ENCODE results near the gene ASPM.

DNA sequence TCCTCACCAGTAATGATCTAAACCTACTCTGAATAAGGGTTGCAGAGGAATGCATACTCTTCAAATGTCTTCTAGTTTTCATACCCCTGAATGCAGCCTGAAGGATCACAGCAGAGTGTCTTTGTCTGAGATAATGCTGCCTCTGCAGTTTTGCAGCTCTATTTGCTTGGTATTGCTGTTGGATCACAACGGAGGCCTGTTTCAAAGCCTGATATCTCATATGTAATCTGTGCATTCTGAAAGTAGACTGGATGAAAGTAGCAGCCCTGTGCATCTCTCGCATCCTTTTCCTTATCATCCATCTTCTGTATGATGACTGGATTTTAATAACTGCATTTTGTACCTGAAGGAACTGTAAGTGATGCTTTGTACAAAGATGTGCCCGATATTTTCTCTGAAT is 44.5 kb downstream of the ASPM start:
- TF ChIP-seq USF2 (IDR thresholded peaks at IDR 0.05; ENCODE audit: borderline replicate concordance, low read depth, low read length), result no peak
- TF ChIP-seq JUND (IDR thresholded peaks at IDR 0.05), result no peak
- TF ChIP-seq TAF1 (IDR thresholded peaks at IDR 0.05; ENCODE audit: borderline replicate concordance, low read depth, low read length), result no peak
- TF ChIP-seq, protein P1, sequence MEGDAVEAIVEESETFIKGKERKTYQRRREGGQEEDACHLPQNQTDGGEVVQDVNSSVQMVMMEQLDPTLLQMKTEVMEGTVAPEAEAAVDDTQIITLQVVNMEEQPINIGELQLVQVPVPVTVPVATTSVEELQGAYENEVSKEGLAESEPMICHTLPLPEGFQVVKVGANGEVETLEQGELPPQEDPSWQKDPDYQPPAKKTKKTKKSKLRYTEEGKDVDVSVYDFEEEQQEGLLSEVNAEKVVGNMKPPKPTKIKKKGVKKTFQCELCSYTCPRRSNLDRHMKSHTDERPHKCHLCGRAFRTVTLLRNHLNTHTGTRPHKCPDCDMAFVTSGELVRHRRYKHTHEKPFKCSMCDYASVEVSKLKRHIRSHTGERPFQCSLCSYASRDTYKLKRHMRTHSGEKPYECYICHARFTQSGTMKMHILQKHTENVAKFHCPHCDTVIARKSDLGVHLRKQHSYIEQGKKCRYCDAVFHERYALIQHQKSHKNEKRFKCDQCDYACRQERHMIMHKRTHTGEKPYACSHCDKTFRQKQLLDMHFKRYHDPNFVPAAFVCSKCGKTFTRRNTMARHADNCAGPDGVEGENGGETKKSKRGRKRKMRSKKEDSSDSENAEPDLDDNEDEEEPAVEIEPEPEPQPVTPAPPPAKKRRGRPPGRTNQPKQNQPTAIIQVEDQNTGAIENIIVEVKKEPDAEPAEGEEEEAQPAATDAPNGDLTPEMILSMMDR (IDR thresholded peaks at IDR 0.05), result no peak
- TF ChIP-seq ZBTB33 (IDR thresholded peaks at IDR 0.05; ENCODE audit: borderline replicate concordance, low read depth), result no peak
- TF ChIP-seq TEAD4 (IDR thresholded peaks at IDR 0.05; ENCODE audit: borderline replicate concordance, insufficient read depth), result no peak
- no peak for TF ChIP-seq CHD2 (IDR thresholded peaks at IDR 0.05; ENCODE audit: low read length, partially characterized antibody)
- TF ChIP-seq, protein P2, sequence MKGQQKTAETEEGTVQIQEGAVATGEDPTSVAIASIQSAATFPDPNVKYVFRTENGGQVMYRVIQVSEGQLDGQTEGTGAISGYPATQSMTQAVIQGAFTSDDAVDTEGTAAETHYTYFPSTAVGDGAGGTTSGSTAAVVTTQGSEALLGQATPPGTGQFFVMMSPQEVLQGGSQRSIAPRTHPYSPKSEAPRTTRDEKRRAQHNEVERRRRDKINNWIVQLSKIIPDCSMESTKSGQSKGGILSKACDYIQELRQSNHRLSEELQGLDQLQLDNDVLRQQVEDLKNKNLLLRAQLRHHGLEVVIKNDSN (IDR thresholded peaks at IDR 0.05; ENCODE audit: borderline replicate concordance, low read depth), result no peak
- TF ChIP-seq EP300 (IDR thresholded peaks at IDR 0.05; ENCODE audit: borderline replicate concordance in 1 of 2, low read depth in 1 of 2, low read length in 1 of 2), result no peak
- no peak for TF ChIP-seq EZH2phosphoT487 (IDR thresholded peaks at IDR 0.05; ENCODE audit: borderline replicate concordance, low read depth)
